ENCODE measurements around the gene ARHGEF4. TPM values are rescaled to one million over a fixed set of nuclear protein-coding genes. Genes with fewer than 3 reads are reported as not detected.

ARHGEF4 gene
- total and polyA plus RNA-seq, 7 donors = 1.7 to 32.4 (median 17.2) TPM; not detected in 1

GRCh38 chr2:130951018-130951417 is 114.3 kb downstream of the ARHGEF4 start:
- Histone ChIP-seq H3K4me3 (no peak overlapping the region), H3K27ac (no peak overlapping the region), H3K36me3 (no peaks in the 10 kb centered on the region), H3K9me3 (peaks cover 0 to 15% (median 6%) of the 10 kb centered on the region in 4 donors), H3K27me3 (no peaks in the 10 kb centered on the region), H3K4me1 (no peaks in the 10 kb centered on the region)
- intact Hi-C loops (cut with DNase I) = no loop called here
- TF ChIP-seq EP300 (IDR thresholded peaks at IDR 0.05) (no peak), POLR2A (IDR thresholded peaks at IDR 0.05) (no peak), POLR2AphosphoS5 (IDR thresholded peaks at IDR 0.05) (no peak), CTCF (IDR thresholded peaks at IDR 0.05) (no peak)
- no peak for DNase-seq

GRCh38 chr2:130954873-130955272 is 118.2 kb downstream of the ARHGEF4 start:
- TF ChIP-seq POLR2AphosphoS5 (IDR thresholded peaks at IDR 0.05) = no peak
- TF ChIP-seq EP300 (IDR thresholded peaks at IDR 0.05) = no peak
- no peak for TF ChIP-seq CTCF (IDR thresholded peaks at IDR 0.05)
- no peak for TF ChIP-seq POLR2A (IDR thresholded peaks at IDR 0.05)
- 91 to 95% methylated on average over 1 of the region's 1 CpG for WGBS, 2 donors
- Histone ChIP-seq H3K27me3 (no peaks in the 10 kb centered on the region), H3K9me3 (peaks cover 0 to 15% (median 6%) of the 10 kb centered on the region in 4 donors), H3K27ac (no peak overlapping the region), H3K4me1 (no peaks in the 10 kb centered on the region), H3K4me3 (no peak overlapping the region), H3K36me3 (no peaks in the 10 kb centered on the region)
- intact Hi-C loops (cut with DNase I) = no loop called here
- DNase-seq = no peak

- WGBS, 2 donors = 23 to 57% methylated on average over 2 of the region's 2 CpGs
- Histone ChIP-seq H3K4me3 (no peak overlapping the region), H3K27ac (no peak overlapping the region), H3K27me3 (peaks cover 0 to 21% (median 5%) of the 10 kb centered on the region in 3 donors), H3K9me3 (peaks cover 0 to 15% (median 6%) of the 10 kb centered on the region in 4 donors), H3K36me3 (no peaks in the 10 kb centered on the region), H3K4me1 (no peaks in the 10 kb centered on the region)
- DNase-seq = no peak
- TF ChIP-seq EP300 (IDR thresholded peaks at IDR 0.05) (no peak), POLR2A (IDR thresholded peaks at IDR 0.05) (no peak), POLR2AphosphoS5 (IDR thresholded peaks at IDR 0.05) (no peak), CTCF (IDR thresholded peaks at IDR 0.05) (no peak)
- intact Hi-C loops (cut with DNase I) = no loop called here
Measured at GRCh38 chr2:130957915-130958314, 121.2 kb downstream of the ARHGEF4 start.

- peak overlapping the region in 2 of 4 donors; percentile 31 to 36 for H3K4me3 ChIP-seq
- no peak overlapping the region for H3K27ac ChIP-seq
- TF ChIP-seq EP300 (IDR thresholded peaks at IDR 0.05) (no peak), CTCF (IDR thresholded peaks at IDR 0.05) (no peak), POLR2A (IDR thresholded peaks at IDR 0.05) (no peak), POLR2AphosphoS5 (IDR thresholded peaks at IDR 0.05) (no peak)
- no peaks in the 10 kb centered on the region for H3K36me3 ChIP-seq
- DNase-seq = no peak
- 3 to 4% methylated on average over 90 of the region's 90 CpGs for WGBS, 2 donors
- intact Hi-C loops (cut with DNase I) = no loop called here
- no peaks in the 10 kb centered on the region for H3K9me3 ChIP-seq
- H3K4me1 ChIP-seq = peaks cover 0 to 13% (median 7%) of the 10 kb centered on the region in 4 donors
- H3K27me3 ChIP-seq = peaks cover 13 to 60% (median 28%) of the 10 kb centered on the region in 3 donors
Measured at GRCh38 chr2:130963196-130963848, 126.6 kb downstream of the ARHGEF4 start.

All from sigmoid colon (tissue), 7 donors.